HG03175 (cell line): ENCODE data around the gene NPAS3.
A peak's percentile ranks its signal among the peaks of the same experiment; 100 is the strongest.

Experiments
- ATAC-seq: cut with Tn5 transposase; IDR thresholded peaks from one replicate; pipeline ENCODE4 v1.9.1; 2021; ENCODE audit warnings: mild to moderate bottlenecking, moderate library complexity; ENCODE audit not compliant: unreplicated experiment

Gene NPAS3

DNA sequence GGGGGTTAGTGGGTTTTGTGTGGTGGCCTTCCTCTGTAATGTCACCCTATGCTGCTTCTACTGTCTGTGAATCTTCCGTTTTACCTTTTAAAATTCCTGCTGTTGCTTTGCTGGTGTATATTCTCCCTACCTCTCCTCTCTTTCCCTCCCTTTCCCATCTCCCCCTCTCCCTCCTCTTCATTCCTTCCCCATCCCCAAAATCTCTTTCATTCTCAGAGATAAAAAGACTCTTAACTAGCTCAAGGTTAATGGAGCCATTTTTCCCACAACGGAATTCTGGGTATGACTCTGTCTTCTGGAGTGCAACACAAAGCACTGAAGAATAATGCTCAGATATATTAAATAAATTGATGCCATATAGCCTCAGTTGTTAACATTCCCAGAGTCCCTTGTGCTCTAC is 864.1 kb downstream of the NPAS3 start:
- no peak for ATAC-seq

DNA sequence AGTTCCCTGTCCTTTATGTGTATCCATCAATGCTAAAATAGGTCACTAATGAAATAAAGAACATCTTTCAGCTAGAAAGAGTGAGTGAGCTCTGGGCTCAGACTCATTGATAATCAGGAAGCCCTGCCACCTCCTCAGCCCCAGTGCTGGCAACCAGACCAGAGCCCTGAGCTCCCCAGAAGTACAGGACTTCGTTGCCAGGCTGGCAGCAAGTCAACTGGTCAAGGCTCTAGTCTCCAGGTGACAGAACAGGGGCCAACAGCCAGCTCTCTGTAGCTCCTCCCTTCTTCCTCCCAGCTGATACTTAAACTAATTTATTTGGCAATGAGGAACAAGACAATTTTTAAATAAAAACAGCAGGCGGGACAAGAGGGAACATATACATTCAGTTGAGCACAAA is 866.9 kb downstream of the NPAS3 start:
- ATAC-seq, result no peak

DNA sequence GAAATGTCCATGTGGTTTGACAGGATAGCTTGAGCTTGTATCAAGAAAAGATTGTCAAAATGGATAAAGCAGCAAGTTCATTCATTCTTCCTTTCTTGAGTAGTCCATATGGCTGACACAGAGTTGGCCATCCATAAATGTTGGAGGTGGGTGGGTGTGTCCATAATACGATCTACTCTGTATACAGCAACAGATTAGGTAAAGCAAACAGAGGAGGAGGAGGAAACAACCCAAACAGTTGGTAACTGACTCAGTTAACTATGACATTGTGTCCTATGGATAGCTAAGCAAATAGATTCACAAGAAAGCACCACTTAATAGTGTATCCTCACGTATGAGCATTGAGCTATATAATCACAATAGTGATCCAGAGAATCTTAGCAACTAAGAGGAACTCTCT is 868.2 kb downstream of the NPAS3 start:
- no peak for ATAC-seq

DNA sequence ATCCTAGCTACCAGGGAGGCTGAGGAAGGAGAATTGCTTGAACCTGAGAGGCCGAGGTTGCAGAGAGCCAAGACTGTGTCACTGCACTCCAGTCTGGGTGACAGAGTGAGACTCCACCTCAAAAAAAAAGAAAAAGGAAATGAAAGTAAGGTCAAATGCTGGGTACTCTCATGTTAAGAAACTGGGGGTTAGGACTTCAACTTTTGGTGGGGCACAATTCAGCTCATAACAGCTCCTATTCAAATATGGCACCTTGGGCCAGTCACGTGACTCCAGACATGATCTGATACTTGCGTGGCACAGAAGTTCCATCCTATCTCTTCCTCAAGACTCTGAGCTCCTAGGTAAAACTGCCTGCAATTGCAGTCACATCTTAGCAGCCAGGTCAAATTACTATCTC is 869.5 kb downstream of the NPAS3 start:
- no peak for ATAC-seq

DNA sequence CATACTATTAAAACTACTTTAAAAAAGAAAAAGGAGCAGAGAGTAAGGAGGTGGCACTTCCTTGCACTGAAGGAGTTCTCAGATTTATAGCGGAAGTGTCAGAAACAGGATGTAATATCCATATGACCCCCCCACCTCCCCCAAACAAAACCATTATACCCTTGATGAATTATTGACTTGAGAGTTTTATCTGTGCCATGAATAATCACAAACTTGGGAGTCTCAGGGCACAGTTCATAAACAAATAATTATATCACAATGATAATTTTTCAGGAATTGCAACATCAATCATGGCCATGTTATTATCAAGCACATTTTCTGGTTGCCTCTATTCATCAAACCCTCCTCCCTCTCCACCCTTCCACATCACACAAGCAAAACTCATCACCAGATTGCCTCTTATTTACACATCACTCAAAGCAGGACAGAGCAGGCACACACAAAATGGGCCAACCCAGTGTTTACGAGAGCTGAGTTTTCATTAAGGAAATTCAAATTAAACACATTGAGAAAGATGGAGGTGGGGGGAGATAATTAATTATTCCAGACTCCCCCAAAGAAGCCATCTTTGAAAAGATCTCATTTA is 870.8 kb downstream of the NPAS3 start:
- ATAC-seq, result no peak

DNA sequence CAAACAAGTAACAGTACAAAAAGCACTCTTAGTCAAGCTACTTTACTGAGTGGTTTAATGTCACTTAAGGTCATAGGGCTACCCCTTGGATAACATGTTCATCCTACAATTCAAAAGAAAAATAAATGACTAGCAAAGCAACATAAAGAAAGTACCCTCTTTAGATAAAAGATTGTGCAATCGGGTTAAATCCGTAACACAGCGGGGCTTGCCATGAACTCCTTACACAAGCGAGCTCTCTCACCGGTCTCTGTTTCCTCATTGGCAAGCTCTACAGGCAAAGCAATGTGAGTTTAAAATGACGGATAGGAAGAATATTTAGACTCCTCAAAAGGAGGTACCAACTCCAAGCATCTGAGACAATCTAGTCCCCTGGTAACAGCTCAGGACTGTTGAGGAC is 871.6 kb downstream of the NPAS3 start:
- ATAC-seq, result no peak

DNA sequence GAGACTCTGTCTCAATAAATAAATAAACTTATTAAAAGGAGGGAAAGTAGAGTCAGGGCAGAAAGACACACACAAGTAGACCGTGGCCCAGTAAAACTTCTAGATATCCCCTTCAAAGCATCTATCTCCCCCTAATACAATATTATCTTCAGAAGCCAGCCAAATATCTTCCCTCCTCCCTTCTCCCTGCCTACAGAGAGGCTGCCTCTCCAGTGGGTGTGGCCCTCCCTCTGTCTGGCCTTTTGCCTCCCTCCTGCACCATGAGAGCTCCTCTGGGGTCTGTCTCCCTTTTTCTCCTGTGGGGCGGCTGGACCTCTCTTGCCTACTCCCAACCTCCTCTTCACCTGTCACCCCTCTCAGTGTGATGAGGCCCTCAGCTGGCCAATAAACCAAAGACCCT is 873.0 kb downstream of the NPAS3 start:
- no peak for ATAC-seq

DNA sequence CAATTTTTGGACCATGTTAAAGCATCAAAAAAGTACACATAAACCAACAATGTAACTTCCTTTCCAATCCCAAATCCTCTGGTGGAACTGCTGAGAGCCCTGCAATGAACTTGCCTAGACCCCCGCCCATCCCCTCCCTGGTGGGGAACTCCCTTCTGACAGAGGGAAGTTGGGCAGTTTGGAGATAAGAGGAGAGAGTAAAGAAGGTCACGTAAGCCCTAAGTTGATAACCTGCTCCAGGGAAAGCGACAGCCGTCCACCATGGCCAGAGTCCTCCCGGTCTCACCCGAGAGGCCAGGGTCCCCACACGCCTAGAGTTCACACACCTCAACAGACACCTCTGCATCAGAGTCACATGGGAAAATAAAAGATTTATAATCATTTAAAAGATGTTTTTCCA is 873.5 kb downstream of the NPAS3 start:
- ATAC-seq, result no peak

DNA sequence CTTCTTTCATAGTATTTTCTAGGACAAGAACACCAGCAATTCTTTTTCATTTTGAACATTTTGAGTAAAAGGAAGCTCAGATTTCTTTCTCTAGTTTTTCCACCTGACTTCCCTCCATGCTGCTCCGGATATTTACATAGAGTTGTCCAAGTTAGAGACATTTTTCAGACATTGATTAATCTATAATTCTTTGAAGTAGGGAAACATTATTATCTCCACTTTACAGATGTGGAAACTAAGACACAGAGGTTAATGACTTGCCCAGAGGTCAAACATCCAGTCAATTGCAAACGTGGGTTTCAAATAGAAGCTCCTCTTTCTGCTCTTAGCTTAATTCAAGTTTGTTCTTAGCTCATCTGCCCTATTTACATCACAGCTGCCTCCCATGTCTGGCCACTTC is 873.9 kb downstream of the NPAS3 start:
- ATAC-seq, result no peak

DNA sequence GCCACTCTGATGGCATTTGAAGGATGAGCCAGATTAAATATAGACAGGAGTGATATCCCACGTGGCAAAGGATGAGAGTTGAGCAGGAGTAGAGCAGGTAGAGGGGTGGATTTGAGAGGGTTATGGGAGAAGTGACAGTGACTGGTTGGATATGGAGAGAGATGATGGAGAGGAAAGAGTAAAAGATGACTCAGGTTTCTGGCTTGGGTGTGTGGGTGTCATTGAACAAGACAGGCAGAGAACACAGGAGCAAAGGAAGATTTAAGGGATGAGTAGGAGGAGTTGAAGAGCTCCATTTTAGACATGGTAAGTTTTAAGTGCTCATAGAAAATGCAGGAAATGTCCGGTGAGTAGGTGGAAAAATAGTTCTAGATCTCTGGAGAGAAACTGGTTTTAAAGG is 875.3 kb downstream of the NPAS3 start:
- ATAC-seq, result no peak

DNA sequence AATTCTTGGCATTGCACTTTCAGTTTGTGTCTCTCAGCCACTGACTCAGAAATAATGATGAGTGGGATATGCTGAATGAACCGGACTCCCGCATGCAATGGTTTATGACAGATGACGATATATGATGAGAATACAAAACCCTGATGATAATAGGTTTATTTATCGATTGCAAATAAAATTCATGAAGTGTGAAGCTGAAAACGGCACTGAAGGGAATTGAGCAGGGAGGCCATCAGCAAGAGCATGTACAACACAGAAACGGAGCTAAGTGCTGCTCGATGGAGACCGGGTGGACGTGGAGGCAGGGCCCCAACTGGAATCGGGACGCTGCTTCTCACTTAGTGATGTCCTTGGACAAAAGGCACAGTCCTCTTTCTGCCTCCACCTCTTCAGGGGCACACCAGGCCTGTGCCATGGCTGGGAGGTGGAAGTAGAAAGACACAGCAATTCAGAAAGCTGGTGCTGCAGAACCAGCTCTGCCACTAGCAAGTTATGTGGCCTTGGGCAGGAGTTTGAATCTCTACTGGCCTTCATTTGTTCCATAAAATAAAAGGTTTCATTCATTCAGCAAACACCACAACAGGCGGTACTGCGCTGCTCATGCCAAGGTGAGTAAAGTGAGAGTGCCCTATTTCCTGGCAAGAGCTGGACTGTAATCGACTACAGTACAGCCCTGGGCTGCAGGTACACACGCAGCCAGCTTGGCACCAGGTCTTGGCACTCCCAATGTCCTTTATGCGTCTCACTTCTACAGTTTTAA is 895.2 kb downstream of the NPAS3 start:
- no peak for ATAC-seq

DNA sequence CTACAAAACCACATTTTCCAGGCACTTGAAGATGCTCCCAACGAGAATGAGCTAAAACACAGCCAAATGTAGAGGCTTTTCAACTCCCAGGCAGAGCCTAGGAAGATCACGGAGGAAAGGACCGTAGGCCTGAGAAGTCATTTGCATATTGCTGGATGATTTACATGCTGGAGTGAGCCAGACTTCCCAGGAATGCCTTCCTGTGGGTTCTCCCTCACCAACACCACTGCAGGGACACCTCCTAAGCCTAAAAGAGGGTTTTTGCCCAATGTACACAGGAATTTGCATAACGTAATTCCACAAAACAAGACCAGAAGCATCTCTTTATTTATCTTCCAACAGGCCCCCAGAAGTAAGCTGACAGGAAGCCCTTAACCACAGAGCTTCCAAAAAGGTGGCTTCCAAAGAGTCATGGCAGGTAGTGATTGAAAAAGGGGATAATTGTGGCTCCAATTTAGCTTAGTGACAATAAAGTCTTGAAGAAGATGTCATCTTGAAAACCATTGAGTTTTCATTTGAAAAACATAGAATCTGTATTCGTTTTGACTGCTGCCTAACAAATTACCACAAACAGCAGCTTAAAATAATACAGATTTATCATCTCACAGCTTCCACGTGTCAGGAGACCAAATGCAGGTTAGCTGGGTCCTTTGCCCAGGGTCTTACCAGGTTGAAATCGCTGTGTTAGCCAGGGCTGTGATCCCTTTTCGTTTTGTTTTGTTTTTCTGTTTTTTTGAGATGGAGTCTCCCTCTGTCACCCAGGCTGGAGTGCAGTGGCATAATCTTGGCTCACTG is 896.0 kb downstream of the NPAS3 start:
- no peak for ATAC-seq

DNA sequence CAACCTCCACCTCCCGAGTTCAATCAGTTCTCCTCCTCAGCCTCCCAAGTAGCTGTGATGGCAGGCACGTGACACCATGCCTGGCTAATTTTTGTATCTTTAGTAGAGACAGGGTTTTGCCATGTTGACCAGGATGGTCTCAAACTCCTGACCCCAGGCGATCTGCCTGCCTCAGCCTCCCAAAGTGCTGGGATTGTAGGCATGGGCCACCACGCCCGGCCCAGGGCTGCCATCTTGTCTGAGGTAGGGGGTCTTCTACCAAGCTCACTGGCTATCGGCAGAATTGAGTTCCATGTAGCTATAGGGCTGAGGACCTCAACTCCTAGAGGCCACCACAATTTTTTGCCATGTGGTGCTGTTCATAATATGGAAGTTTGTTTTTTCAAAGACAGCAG is 896.6 kb downstream of the NPAS3 start:
- ATAC-seq, result no peak

DNA sequence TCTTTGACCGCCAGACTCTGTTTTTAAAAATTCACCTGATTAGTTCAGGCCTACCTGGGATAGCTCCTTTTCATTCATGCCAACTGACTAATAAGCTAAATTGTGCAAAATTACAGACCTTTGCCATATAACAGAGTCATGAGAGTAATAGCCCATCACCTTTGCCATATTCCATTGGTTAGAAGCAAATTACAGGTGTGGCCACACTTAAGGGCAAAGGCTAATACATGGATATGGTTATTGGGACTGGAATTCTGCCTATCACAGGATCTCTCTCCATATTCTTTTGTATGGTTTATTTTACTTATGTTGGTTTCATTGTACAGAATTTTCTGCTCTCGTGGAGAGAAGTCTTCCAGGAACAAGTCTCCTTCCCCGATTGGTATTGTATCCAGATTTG is 897.0 kb downstream of the NPAS3 start:
- ATAC-seq, result no peak

DNA sequence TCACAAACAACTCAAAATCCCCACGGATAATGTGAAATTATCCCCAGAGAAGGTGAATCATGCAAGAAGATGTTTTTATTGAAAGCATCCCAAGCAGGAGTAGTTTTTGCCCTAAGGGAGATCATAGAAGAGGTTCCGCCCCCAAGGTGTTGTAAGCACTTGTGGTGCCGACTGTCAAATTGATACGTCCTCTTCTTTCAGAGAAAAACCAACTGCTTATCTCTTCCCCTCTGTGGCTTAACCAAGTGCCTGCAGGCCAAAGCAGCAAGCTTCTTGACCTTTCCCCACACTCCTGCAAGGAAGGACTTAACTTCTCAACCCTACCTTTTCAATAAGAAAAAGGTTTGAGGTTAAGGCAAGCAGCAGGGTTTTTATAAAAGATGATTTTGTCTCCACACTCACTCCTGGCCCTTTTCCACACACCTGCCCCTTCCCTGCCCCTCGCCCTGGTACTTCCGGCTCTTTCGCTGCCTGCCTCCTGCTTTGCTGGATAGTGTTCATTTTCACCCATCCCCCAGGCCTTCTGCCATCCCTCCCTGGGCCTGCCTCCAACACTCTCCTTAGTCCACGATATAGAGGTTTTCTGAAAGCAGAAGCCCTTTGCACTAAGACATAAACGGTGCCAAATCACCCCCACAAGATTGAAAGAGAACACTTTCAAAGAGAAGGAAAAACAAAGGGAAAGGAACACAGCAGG is 897.7 kb downstream of the NPAS3 start:
- ATAC-seq, result no peak

DNA sequence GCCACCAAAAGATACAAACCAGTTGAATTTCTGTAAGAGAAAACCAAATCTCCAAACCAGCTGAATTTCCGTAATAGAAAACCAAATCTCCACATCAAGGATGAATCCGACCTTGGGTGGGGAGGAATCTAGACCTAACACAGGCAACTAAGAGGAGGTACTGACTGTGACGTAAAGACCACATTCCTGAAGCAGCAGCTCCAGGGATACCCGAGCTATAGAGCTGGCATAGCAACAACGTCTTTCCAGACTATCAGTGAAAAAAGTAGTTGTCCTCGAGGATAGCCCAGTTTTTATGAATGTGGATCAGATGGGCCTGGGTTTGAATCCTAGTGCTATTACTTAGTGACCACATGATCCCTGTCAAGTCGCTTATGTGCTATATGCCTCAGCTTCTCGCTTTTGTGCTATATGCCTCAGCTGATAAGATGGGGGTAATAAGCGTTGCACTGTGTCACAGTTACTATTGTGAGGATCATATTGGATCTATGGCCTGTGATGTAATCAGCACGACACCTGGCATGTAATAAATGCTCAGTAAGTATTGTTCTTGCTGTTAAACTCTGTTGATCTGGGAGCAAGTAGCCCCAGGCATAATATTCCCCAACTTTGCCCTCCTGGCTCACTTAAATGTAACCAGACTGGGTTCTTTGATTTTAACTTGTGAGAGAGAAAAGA is 898.4 kb downstream of the NPAS3 start:
- no peak for ATAC-seq

DNA sequence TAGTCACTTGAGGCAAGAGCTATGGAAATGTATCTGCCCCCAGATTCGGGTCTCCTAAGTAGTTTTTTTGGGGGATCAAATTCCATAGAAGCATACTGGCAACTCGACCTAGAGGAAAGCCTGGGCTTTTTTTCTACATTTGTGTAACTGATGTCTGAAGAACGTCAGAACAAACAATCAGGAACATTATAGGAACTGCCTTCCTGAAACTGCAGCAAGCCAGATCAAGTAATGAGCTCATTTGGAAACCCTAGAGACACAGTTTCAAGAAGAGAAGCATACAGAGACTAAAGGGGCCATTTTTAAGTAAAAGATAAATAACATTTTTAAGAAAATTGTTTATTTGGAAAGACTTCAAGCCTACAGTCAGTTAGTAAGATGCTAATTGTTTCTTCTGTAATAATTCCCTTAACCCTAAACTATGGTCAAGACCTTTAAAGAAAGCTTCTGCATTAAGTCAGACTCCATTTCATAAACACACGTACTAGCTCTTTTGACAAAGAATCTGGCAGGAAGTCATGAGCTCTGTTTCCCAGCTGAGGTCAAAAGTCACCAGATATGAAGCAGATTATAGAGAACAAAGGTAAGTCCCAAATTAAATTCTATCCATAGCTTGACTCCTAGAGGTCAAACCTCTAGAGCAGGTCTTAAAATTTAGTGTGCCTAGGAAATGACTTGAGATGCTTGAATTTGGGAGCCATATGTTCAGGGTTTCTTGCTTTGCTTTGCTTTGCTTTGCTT is 899.4 kb downstream of the NPAS3 start:
- no peak for ATAC-seq

DNA sequence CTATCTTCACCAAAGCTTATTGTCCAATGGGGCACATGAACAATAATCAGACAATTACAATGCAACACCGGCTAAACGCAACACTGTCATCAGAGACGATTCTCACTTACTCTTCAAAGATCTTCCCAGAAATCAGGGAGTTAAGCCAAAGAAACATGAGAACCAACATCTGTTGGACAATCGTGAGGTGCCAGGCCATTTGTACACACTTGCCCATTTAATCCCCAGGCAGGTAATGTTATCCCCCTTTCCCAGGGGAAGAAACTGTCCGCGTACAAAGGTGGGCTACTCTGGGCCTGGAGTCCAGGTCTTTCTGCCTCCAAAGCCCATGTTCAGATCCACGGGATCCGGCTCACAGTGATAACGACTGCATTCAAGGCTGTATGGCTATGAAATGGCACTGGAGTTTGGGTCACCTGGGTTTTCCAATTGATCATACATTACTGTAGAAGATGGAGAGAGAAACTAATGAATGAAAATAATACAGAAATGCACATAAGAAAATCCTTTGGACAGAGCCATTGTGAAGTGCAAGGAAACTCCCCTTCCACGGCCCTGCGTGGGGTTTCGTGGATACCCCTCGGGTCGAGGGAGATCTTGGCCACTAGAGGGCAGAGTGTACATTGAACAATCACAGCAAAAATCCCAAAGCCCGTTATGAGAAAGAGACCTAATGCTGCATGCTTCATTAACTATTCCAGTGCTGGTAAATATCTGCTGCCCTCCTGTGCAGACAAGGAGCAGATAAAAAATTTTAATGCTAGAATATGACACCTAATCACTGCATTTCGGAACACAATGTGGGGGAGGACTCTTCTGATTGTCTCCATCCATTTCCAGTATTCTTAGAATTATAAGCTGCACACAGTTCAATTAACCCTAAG is 900.8 kb downstream of the NPAS3 start:
- ATAC-seq, result peak; percentile 55

DNA sequence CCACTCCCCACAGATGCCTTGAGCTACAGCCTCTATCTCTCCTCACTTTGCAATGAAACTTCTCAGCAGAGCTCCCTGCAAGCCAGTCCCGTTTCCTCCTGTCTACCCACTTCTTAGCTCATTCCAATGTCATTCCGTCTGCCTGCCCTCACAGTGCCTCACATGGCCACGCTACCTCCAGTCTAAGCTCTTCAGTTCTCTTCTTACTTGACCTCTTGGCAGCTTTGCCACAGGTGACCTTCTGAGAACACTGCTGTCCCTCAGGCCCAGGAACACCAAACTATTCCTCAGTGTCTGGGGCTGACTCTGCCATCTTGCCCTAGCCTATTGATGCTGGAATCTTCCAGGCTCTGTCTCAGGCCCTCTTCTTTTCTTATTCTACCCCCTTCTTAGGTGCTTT is 902.1 kb downstream of the NPAS3 start:
- ATAC-seq, result no peak
